Body of pancreas (tissue), 4 donors: Measurements from ENCODE around the gene SORCS2. TPM values are rescaled to one million over a fixed set of nuclear protein-coding genes. Genes with fewer than 3 reads are reported as not detected.

Experiments
- ATAC-seq: fragments of 150-250 bp; one replicate; pipeline ENCODE4 v1.9.1; 2016
- DNase-seq, 4 donors: peaks; one replicate each; pipeline ENCODE4 v3.0.0-alpha.2; 2019
- H3K27ac ChIP-seq, 4 donors: fragments of 200-600 bp; sonication (generic); 1 replicate in 3 of 4; 2 replicates in 1 of 4; pipeline versions ENCODE4 v1.5.1 to v1.6.1; 2016 to 2019; ENCODE audit warnings: mild to moderate bottlenecking in 1 of 4, mixed read lengths in 1 of 4, moderate library complexity in 1 of 4
- H3K27me3 ChIP-seq, 2 donors: fragments of 200-600 bp; sonication (generic); one replicate each; pipeline ENCODE4 v1.6.0; 2016; ENCODE audit warnings: mild to moderate bottlenecking in 1 of 2
- H3K36me3 ChIP-seq, 2 donors: fragments of 200-600 bp; sonication (generic); replicated peaks in 1 of 2; 2 replicates each; pipeline ENCODE4 v1.5.1; 2016; ENCODE audit warnings: low read depth in 2 of 2; ENCODE audit not compliant: insufficient read depth in 1 of 2
- H3K4me1 ChIP-seq: fragments of 200-600 bp; sonication (generic); one replicate; pipeline ENCODE4 v1.6.0; 2016
- H3K4me3 ChIP-seq, 2 donors: fragments of 200-600 bp; sonication (generic); 1 replicate in 1 of 2; 2 replicates in 1 of 2; pipeline ENCODE4 v1.5.1; 2016 to 2019
- H3K9me3 ChIP-seq, 3 donors: fragments of 200-600 bp; sonication (generic); 1 replicate in 2 of 3; 2 replicates in 1 of 3; pipeline ENCODE4 v1.5.1; 2016
- CTCF ChIP-seq, 7 experiments: fragments of 450-650 bp in 4 of 7; fragments of 200-600 bp in 3 of 7; sonication (generic) in 3 of 7; IDR thresholded peaks; one replicate each; pipeline ENCODE4 v1.5.1; 2016 to 2019; ENCODE audit warnings: antibody characterized with exemption in 7 of 7
- POLR2A ChIP-seq, 3 donors: fragments of 450-650 bp; IDR thresholded peaks; one replicate each; pipeline ENCODE4 v1.6.1; 2016; ENCODE audit warnings: antibody characterized with exemption in 3 of 3, mild to moderate bottlenecking in 2 of 3
- WGBS, 2 donors: methylation state at CpG; one replicate each; pipeline ENCODE4 v1.1.5; 2017; 5-methylcytosine and 5-hydroxymethylcytosine counted together
- intact Hi-C: fragments of 100-400 bp; cut with DNase I; formaldehyde crosslinking; loops from one replicate; pipeline ENCODE4 v1.15.1; 2023
- total RNA-seq, 2 donors: library from RNA; depleted of rRNA; stranded (reverse); fragments of >200 nt; gene quantifications; one replicate each; pipeline ENCODE4 v1.1.0, GENCODE V29; 2016

SORCS2 gene
- total RNA-seq, 2 donors from 2014 or later: 0.26 to 0.33 TPM

GRCh38 chr4:7338876-7339623 lies 146.7 kb downstream of the SORCS2 start:
- no peak overlapping the region for H3K4me3 ChIP-seq
- no peaks in the 10 kb centered on the region for H3K36me3 ChIP-seq
- TF ChIP-seq CTCF (IDR thresholded peaks at IDR 0.05): no peak
- TF ChIP-seq POLR2A (IDR thresholded peaks at IDR 0.05): no peak
- H3K9me3 ChIP-seq: no peaks in the 10 kb centered on the region
- no peaks in the 10 kb centered on the region for H3K27me3 ChIP-seq
- WGBS, 2 donors: 81 to 89% methylated on average over 10 to 19 of the region's 19 CpGs
- H3K27ac ChIP-seq: no peak overlapping the region
- DNase-seq: no peak
- intact Hi-C loops: no loop called here
- H3K4me1 ChIP-seq: no peaks in the 10 kb centered on the region
- ATAC-seq: no peak

- Histone ChIP-seq H3K4me1 (no peaks in the 10 kb centered on the region), H3K9me3 (no peaks in the 10 kb centered on the region), H3K27me3 (no peaks in the 10 kb centered on the region), H3K4me3 (no peak overlapping the region), H3K36me3 (no peaks in the 10 kb centered on the region), H3K27ac (no peak overlapping the region)
- ATAC-seq (no peak), DNase-seq (no peak)
- TF ChIP-seq POLR2A (IDR thresholded peaks at IDR 0.05) (no peak), CTCF (IDR thresholded peaks at IDR 0.05) (no peak)
- 82 to 89% methylated on average over 7 to 15 of the region's 15 CpGs for WGBS, 2 donors
- intact Hi-C loops: no loop called here
Observed at GRCh38 chr4:7339751-7340552, 147.6 kb downstream of the SORCS2 start.

- WGBS, 2 donors: 87 to 92% methylated on average over 16 to 17 of the region's 17 CpGs
- TF ChIP-seq CTCF (IDR thresholded peaks at IDR 0.05) (no peak), POLR2A (IDR thresholded peaks at IDR 0.05) (no peak)
- Histone ChIP-seq H3K4me3 (no peak overlapping the region), H3K4me1 (no peaks in the 10 kb centered on the region), H3K9me3 (no peaks in the 10 kb centered on the region), H3K27ac (no peak overlapping the region), H3K36me3 (no peaks in the 10 kb centered on the region), H3K27me3 (no peaks in the 10 kb centered on the region)
- no peak for DNase-seq
- ATAC-seq: no peak
- intact Hi-C loops: no loop called here
Observed at GRCh38 chr4:7340553-7341433, 148.5 kb downstream of the SORCS2 start.

- H3K27ac ChIP-seq: no peak overlapping the region
- 82 to 88% methylated on average over 6 of the region's 6 CpGs for WGBS, 2 donors
- ATAC-seq: no peak
Observed at GRCh38 chr4:7341491-7342222, 149.3 kb downstream of the SORCS2 start.

More at GRCh38 chr4:7341491-7342222, 149.3 kb downstream of the SORCS2 start:
- Histone ChIP-seq H3K9me3 (no peaks in the 10 kb centered on the region), H3K36me3 (no peaks in the 10 kb centered on the region), H3K27me3 (no peaks in the 10 kb centered on the region), H3K4me1 (no peaks in the 10 kb centered on the region), H3K4me3 (no peak overlapping the region)
- DNase-seq: no peak
- intact Hi-C loops: no loop called here
- TF ChIP-seq POLR2A (IDR thresholded peaks at IDR 0.05): no peak
- TF ChIP-seq CTCF (IDR thresholded peaks at IDR 0.05): no peak
